OCI-LY1 (cell line): Measurements from ENCODE around the gene TXNRD1.
"Not testable (repeated sequence)": the region's sequence is repeated elsewhere in the genome, so short reads cannot be mapped to it uniquely, and the experiment has no call there.

Experiments
- CTCF ChIP-seq: fragments of 200-600 bp; sonication (generic), shearing (Covaris generic); IDR thresholded peaks from 2 replicates; pipeline ENCODE4 v1.5.1; 2017; ENCODE audit warnings: mild to moderate bottlenecking, antibody characterized with exemption, low read length, moderate library complexity, mixed read lengths
- EZH2 ChIP-seq: fragments of 200-600 bp; sonication (generic), shearing (Covaris generic); IDR thresholded peaks from 2 replicates; pipeline ENCODE4 v1.8.0; 2017; ENCODE audit warnings: borderline replicate concordance, mixed run types, mild to moderate bottlenecking, antibody characterized with exemption, low read length, moderate library complexity, mixed read lengths

DNA sequence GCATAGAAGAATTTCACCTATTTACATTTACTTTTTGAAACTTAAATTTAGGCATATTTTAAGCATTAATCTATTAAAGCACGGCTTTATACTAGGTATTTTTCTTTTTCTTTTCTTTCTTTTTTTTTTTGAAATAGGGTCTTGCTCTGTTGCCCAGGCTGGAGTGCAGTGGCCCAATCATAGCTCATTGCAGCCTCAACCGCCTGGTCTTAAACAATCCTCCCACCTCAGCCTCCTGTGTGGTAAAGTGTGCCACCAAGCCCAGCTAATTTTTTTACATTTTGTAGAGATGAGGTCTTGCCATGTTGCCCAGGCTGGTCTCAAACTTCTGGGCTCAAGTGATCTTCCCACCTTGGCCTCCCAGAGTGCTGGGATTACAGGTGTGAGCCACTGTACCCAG, 2.9 kb downstream of the TXNRD1 start:
- not testable (repeated sequence) for TF ChIP-seq CTCF, EZH2
